Right renal cortex interstitium (tissue), 3 donors: ENCODE measurements around the gene SLC30A3. TPM values are rescaled to one million over a fixed set of nuclear protein-coding genes. Genes with fewer than 3 reads are reported as not detected.
"Not testable (repeated sequence)": the region's sequence is repeated elsewhere in the genome, so short reads cannot be mapped to it uniquely, and the experiment has no call there.

Source experiments
- DNase-seq, 3 donors: peaks; one replicate each; pipeline ENCODE4 v3.0.0-alpha.2; 2013; ENCODE audit warnings: low read depth in 3 of 3, low spot score in 2 of 3
- polyA plus RNA-seq, 3 donors: library from polyadenylated mRNA; unstranded; fragments of 120-200 nt; gene quantifications; one replicate each; pipeline ENCODE4 v1.2.1, GENCODE V29; 2013; ENCODE audit not compliant: insufficient read length in 3 of 3

Gene SLC30A3, protein sequence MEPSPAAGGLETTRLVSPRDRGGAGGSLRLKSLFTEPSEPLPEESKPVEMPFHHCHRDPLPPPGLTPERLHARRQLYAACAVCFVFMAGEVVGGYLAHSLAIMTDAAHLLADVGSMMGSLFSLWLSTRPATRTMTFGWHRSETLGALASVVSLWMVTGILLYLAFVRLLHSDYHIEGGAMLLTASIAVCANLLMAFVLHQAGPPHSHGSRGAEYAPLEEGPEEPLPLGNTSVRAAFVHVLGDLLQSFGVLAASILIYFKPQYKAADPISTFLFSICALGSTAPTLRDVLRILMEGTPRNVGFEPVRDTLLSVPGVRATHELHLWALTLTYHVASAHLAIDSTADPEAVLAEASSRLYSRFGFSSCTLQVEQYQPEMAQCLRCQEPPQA
- 1 to 10 TPM; 4.4 to 6.0 (median 5.5) TPM for polyA plus RNA-seq

DNA sequence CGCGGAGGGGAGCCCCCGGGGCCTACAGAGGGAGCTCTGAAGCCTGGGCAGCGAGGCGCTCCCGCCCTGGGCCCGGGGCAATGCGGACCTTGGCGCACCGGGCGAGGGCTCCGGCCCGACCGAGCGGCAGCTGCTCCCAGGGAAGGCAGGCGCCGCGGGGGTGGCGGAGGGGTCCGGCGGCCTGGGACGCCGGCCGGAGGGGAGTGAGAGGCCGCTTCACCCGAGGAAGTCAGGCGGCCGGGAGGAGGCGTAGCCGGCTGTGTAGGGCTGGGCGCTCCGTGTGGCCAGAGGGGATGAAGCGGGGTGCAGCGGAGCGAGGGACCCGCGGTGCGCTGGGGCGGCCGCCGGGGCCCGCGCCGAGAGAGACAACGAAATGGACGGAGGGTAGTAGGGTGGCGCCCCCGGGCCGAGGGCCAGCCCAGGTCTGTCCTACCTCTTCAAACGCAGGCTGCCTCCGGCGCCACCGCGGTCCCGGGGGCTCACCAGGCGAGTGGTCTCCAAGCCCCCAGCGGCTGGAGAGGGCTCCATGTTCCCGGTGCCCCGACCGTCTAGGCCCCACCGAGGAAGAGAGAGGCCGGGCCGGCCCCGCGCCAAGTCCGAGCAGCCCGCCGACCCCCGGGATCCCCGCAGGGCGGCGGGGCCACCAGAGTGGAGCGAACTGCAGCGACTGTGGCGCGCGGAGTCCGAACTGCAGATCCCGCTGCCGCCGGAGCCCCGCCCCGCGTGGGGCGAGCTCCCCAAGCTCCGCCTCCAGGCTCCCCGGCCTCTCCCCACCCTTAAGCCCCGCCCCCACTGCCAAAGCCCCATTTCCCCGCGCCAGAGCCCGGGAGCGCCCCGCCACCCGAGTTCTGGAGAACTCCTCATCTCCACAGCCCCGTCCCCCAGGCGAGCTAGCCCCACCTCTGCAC lies at the start of gene SLC30A3:
SLC30A3 (minus strand) TSS at position 669 of the 908 bp plus-strand sequence; CDS start at position 528, 141 bp downstream.
- no peak for DNase-seq

DNA sequence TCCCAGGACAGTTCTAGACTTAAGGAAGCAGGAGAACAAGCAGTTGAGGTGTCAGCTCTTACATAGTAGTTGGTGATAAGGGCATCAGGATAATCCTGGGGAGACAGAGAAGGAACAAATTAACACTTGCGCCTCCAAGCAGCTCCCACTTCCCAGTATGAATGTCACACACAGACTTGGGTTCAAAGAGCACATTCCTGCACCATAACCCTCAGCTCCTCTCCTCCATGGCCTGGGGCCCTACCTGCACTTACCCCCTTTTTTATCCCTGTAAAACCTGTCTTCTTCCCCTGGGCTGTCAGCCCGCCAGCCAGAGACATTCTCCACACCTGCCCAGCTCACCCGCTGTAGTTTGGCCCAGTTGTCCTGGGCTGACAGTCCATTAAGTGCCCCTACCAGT lies 49.3 kb upstream of the SLC30A3 start:
- no peak for DNase-seq

DNA sequence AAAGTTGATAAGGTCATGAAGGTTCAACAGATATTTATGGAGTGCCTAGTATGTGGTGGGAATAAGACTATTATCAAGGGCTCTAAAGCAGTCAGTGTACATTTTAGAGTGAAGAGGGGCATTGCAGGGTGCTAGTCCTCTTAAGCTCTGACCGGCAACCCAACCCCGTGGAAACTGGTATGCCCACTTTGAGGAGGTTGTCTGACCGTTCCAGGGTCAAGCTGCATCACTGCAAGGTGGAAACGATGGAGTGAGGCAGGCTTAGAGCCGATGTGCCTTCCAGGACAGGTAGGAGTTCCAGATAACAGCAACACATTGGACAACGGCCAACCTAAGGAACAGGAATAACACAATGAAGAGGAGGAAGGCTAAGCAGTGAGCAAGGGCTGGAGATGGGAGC lies 46.8 kb upstream of the SLC30A3 start:
- DNase-seq = no peak

DNA sequence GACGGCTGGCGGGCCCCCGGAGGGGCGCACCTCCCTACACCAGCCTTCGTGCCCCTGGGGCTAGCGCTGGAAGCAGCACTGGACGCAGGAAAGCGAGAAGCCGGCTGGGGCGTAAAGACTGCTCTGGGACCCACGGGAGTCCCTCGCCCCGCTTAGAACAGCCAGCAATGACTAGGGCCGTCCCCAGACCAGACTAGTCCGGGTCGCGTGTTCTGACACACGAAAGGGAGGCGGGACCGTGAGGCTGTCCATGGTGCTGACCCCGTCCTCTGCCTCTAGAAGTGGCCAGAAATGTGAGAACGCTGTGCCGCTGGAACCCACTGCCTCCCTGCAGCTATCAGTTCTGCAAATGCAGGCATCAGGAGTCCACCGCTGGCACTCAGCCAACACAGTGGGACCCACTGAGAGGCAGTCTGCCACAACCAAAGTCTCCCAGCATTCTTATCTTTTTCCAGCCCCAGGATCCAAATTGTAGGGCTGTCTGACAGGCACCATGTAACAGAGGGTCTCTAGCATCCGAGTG lies 45.6 kb upstream of the SLC30A3 start, which contains the start of gene UCN:
UCN (minus strand) TSS at position 87 of the 523 bp plus-strand sequence. CDS start 550 bp downstream, outside the sequence.
- DNase-seq = peak in 2 of 3 donors; percentile 56 to 68

DNA sequence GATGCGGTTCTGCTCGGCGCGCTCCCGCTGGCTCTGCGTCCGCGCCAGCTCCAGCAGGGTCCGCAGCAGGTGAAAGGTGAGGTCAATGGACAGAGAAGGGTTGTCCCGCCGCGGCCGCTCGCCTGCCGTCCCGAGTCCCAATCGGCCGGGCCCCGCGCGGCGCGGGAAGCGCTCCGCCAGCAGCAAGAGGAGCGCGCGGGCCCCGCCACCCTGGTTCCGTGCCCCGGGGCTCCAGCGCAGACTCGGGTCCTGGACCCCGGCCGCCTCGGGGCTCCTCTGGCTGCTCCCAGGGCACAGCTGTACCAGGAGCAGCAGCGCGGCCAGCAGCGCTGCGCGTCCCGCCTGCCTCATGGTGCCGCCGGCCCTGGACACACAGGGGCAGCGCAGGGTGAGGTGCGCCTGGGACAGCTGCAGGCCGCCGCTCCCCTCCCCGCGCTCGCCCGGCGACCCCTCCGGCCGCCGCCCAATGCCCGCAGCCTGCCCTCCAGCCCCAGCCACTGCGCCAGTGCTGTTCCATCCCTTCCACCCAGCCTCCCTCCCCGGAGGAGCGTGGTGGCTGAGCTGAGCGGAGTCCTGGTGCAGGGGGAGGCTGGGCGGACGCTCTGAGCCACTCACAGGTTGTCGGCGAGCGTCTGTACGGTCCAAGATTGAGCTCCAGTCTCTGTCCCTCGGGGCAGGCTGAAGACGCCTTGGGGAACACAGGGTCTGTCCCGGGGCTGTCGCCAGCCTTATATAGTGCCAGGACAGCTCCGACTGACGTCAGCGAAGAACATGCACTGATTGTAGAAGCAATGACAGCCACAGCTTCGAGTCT lies 44.9 kb upstream of the SLC30A3 start:
- no peak for DNase-seq

DNA sequence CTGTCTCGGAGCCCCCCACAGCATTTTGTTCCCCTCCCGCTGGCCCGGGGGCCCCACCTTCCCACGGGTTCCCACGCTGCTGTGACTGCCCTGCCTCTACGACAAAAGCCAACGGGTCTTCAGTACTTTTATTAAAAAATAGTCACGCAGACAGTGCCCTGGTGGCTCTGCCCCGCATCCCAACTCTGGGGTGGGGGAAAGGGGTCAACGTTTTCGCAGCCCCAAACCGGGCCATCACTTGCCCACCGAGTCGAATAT lies 44.4 kb upstream of the SLC30A3 start:
- DNase-seq = no peak

DNA sequence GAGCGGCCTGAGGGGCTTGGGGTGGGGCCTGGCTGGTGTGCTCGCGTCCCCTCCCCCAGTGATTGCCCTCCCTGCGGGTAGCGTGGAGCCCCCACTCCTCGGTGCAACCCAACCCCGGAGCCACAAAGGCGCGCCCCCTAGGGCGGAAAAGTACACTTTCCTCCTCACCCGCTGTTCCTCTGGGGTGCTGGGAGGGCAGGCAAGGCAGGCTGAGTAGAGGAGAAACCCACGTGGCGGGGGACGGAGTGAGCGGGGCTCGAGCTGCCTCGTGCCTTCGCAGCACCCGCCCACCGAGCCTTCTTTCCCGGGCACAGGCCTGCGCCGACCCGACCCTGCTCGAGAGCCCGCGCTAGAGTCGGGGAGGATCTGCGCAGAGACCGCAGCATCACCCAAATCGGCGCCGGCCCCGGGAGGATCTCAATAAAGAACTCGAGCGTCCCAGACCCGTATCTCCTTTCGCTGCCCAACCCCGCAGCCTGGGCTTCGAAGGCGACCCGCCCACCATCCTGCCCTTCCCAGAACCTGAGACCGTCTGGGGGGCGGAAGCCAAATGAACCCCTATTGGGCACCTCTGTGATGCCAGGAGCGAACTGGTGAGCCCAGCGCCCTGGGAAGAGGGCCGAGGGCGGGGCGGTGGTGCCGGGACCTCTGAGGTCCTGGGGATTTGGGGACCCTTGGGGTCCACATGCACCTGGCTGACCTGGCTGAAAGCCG lies 43.9 kb upstream of the SLC30A3 start:
- DNase-seq = no peak

DNA sequence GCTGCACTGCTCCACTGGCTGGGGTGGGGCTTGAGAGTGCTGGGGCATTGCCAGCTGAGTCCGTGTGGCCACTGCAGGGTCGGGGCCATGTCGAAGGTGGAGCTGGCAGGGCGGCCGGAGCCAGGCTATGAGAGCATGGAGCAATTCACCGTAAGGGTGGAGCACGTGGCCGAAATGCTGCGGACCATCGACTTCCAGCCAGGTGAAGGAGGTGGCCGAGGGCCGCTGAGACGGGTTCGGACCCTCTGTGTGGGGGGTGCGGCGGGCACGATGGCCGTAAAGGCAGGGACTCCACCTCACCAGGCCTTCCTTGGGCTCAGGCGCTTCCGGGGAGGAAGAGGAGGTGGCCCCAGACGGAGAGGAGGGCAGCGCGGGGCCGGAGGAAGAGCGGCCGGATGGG lies 43.3 kb upstream of the SLC30A3 start:
- no peak for DNase-seq

DNA sequence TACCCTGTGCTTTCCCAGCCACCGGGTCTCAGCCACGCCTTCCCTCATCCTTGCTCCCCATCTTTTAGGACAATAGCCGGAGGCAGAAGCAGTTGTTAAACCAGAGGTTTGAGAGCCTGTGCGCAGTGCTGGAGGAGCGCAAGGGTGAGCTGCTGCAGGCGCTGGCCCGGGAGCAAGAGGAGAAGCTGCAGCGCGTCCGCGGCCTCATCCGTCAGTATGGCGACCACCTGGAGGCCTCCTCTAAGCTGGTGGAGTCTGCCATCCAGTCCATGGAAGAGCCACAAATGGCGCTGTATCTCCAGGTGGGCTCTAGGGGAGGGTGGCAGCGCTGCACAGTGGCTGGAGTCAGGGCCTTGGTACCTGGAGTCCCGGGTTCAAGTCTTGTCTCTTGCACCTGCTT lies 42.7 kb upstream of the SLC30A3 start:
- DNase-seq = no peak

DNA sequence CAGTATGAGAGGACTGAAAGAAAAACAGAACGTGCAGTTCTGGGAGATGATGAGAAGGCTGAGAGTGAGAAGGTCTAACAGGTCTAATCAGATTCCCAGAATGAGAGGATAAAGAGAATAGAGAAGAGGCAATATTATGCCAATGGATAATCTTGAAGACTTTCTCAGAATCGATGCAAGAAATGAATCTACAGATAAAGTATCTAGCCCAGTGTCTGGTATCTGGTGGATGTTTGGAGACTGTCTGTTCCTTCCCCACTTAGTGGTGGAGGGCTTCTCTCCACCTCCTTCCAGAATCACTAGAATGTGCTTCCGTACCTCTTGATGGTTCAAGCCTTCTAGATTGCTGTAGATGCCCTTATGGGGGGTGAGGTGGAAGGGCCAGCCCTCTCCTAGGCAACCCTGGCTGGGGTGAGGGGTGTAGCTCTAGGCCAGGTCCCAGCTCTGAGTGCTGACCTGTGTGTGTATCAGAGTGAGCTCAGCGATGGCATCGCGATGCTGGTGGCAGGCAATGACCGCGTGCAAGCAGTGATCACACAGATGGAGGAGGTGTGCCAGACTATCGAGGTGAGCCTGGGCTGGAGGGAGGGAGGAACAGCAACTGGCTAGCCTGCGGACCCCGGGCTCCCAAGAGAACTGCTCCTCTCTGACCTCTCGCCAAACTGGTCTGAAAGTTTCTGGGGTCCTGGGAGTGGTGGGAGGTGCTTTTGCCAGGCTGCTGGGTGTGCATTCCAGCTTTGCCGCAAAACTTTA lies 41.8 kb upstream of the SLC30A3 start:
- no peak for DNase-seq

DNA sequence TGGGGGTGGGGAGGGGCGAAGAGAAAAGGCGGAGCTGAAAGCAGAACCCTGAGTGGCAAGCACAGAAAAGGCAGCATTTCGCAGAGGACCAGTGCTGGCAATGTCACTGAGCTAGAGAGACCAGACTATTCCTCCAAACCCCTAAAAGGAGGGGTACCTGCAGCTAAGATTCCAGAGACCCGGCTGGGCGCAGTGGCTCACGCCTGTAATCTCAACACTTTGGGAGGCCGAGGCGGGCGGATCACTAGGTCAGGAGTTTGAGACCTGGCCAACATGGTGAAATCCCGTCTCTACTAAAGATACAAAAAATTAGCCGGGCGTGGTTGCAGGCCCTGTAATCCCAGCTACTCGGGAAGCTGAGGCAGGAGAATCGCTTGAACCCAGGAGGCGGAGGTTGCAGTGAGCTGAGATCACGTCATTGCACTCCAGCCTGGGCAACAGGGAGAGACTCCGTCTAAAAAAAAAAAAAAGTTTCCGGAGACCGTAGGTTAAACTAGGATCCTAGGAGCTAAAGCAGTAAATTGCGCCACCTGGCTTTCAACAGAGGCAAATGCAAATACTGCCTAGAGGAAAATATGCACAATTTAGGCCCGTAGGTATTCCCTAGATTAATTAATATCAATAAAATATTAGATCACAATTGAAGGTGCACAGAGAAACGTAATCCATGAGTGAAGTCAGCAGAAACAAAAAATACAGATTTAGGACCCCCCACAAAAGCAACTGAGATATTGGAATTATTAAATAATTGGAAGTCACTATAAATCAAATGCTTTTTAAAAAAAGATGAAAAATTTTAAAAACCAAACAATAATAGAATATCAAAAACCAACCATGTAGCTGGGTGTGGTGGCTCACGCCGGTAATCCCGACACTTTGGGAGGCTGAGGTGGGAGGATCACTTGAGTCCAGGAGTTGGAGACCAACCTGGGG lies 40.5 kb upstream of the SLC30A3 start:
- DNase-seq = no peak

DNA sequence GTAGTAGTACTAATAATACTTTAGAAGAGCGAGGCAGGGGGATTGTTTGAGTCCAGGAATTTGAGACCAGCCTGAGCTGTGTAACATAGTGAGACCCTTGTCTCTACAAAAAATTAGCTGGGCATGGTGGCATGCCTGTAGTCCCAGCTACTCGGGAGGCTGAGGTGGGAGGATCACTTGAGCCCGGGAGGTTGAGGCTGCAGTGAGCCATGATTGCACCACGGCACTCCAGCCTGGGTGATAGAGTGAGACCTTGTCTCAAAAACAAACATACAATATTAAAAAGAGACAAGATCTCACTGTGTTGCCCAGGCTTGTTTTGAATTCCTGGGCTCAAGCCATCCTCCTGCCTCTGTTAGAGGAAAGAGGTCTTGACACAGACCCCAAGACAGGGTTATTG lies 37.8 kb upstream of the SLC30A3 start:
- DNase-seq = not testable (repeated sequence)

DNA sequence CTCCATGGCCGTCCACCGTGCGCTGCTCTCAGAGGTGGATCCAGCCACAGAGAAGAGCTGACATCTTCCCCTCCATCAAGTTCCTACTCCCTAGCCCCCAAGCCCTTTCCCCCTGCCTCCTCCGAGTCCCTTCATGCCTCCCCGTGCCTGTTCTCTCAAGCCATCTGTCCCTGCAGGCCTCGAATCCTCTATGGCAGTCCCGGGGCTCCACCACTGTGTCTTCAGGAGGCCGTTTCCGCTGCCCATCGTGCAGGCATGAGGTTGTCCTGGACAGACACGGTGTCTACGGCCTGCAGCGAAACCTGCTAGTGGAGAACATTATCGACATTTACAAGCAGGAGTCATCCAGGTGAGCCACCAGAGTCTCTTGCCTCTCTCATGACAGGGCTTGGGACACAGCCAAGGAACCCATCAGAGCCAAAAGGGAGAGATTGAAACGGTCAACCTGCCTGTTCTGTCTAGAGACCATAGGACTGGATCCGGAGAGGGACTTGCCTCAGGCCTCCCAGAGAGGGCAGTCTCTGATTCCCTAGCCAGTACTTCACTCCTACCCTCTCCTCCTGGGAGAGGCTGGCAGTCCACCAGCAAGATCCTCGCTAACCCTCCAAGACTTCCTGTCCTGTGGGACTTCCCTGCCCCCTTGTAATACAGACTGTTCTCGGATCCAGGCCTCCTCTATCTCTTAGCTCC lies 35.7 kb upstream of the SLC30A3 start:
- DNase-seq = no peak

DNA sequence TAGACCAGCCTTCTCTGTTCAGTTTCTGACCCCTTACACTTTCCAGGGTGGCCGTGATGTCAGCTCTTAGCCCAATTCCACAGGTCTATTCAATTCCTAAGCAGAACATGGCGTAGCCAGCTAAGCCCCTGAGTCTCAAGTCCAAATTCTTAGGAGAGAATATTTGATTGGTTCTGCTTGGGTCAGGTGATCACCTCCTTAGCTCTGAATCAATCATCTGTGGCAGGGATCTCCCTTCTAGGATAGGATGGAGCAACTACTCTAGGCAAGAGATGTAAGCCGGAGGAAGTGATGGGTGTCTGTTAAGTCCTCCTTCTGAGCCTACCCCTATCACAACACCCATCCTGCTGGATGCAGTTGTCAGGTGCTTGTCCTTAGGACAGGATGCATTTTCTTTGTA lies 34.3 kb upstream of the SLC30A3 start:
- no peak for DNase-seq

DNA sequence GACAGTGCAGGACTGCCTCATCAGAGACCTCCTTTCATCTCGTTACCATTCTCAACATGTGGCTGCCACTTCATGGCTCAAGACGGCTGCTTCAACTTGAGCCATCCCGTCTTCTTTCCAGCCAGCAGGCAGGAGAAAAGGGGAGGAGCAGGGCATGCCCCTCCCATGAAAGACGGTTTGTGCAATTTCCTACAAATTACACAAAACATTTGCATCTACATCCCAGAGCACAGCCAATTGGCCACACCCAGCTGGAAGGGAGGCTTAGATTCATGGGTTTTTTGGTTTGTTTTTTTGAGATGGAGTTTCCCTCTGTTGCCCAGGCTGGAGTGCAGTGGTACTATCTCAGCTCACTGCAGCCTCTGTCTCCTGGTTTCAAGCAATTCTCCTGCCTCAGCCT lies 33.6 kb upstream of the SLC30A3 start:
- no peak for DNase-seq

DNA sequence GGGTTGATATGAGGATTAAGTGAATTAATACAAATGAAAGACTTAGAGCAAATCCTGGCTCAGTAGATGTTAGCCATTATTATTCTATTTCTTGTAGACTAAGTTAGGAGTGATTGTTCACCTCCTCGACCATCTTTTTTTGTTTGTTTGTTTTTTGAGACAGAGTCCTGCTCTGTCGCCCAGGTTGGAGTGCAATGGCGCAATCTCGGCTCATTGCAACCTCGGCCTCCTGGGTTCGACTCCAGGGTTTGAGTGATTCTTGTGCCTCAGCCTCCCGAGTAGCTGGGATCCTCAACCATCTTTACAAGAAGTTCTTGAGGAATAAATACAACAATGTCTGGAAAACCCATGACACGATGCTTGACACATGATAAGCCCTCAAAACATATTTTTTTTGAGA lies 32.1 kb upstream of the SLC30A3 start:
- DNase-seq = no peak

DNA sequence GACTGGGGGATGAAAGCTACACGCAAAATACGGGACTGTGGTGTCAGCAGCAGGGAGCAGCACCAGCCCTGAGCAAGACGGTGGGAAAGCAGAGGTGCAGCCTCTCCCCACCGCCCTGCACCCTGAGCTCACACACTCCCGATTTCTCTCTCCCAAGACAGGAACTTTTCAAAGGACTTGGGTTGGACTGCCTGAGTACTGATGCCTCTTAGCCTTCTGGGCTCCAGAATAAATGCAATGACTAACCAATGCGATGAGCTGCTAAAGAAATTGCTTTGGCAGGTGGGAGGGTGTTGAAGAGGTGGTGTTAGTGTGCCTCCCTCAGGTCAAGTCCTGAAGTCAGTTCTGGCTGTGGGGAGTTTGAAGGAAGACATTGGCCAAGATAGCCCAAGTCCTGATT lies 29.0 kb upstream of the SLC30A3 start:
- no peak for DNase-seq

DNA sequence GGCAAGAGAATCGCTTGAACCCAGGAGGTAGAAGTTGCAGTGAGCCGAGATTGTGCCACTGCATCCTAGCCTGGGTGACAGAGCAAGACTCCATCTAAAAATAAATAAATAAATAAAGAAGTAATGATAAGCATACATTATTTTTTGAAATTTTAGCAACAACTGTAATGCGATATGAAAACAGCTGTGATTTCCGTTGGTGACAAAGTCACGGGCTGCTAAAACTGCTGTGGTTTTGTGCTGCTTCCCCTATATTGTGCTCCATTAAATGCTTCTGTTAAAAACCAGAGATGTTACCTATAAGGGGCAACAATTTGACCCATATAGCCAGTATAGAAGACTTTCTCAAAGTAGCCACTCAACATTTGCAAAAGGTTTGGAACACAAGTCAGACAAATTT lies 27.7 kb upstream of the SLC30A3 start:
- no peak for DNase-seq
